Measurements from ENCODE around the gene KRTAP9-3.
"Not testable (repeated sequence)": the region's sequence is repeated elsewhere in the genome, so short reads cannot be mapped to it uniquely, and the experiment has no call there.

KRTAP9-3 gene

DNA sequence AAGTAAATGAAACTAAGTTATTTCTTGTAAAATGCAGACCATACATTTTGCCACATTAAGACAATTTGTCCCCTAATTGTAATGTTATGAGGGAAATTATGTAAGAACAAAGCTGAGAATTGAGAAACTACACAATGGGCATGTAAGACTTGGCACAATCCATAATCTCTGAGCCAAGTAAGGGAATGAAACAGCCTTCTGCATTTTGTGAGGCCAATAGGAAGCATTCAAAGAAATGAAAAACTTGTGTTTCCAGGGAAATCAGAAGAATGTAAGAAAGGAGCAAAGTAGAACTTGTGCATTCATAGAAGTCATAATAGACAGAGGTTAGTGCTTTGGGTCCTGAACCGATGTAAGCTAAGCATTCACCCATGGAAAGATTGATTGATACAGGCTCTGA lies 19.0 kb downstream of the KRTAP9-3 start:
- no peak for DNase-seq (ENCODE audit: low read depth in 2 of 2)

DNA sequence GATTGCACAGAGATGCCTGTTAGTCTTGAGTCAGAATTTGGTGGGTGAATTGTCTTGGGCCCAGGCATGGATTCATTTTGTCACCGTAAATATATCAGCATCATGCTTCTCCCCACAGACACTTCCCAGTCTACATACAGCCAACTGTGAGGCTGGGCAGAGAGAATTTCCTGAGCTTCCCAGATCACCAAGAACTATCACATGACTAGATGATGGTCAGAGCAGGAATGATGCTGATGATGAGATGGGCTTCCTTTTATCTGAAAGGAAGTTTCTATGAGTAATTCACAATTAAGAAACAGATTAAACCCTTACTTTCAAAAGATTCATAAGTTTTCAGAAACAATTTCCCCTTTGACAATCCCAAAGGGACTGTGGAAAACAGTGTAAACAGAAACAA lies 22.6 kb downstream of the KRTAP9-3 start:
- no peak for DNase-seq (ENCODE audit: low read depth in 2 of 2)

DNA sequence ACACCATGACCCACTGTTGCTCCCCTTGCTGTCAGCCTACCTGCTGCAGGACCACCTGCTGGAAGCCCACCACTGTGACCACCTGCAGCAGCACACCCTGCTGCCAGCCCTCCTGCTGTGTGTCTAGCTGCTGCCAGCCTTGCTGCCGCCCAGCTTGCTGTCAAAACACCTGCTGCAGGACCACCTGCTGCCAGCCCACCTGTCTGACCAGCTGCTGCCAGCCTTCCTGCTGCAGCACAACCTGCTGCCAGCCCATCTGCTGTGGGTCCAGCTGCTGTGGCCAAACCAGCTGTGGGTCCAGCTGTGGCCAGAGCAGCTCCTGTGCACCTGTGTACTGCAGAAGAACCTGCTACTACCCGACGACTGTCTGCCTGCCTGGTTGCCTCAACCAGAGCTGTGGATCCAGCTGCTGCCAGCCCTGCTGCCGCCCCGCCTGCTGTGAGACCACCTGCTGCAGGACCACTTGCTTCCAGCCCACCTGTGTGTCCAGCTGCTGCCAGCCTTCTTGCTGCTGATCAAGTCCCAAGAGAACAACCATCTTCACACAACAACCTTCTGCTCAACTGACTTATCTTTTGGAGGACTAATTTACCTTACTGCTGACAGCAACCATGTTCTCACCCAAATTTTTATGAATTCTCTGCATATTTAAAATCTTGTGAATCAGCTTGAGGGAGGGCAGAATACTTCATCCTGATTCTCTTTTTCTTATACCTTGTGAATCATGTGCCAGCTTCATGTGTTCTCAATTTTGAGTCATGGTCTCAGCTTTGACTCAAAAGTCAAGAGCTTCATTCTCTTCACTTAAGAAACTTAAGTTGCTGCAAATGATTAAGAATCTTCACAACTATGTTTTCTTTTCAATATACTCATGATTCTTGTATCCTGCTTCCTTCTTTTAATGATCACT lies 23.4 kb downstream of the KRTAP9-3 start, which contains the start of gene KRTAP9-9:
Gene KRTAP9-9 (plus strand): TSS at position 4 of the 910 bp plus-strand sequence.
- DNase-seq (ENCODE audit: low read depth in 2 of 2), result not testable (repeated sequence)

DNA sequence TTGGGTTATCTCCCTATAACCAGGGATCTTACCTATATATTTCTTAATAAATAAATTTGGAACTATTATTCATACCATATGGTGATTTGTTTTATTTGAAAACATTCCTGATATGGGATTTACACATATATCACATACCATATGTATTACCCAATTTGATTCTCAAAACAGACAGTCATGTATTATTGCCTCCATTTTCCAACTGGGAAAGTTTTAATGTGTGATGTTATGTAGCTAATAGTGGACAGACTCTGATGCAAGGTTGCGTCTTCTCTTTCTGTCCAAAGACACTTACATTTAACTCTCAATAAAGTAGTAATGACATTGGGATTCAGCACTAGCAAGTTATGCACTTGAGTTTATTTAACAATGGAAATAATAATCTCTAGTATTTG lies 24.0 kb downstream of the KRTAP9-3 start:
- DNase-seq (ENCODE audit: low read depth in 2 of 2), result no peak

DNA sequence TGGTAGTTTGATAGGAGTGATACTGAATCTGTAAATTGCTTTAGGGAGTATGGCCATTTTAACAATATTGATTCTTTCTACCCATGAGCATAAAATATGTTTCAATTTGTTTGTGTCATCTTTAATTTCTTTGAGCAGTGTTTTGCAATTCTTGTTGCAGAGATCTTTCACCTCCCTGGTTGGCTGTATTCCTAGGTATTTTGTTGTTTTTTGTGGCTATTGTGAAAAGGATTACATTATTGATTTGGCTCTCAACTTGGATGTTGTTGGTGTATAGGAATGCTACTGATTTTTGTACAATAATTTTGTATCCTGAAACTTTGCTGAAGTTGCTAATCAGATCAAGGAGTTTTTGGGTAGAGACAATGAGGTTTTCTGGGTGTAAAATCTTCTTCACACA lies 26.2 kb downstream of the KRTAP9-3 start:
- no peak for DNase-seq (ENCODE audit: low read depth in 2 of 2)

DNA sequence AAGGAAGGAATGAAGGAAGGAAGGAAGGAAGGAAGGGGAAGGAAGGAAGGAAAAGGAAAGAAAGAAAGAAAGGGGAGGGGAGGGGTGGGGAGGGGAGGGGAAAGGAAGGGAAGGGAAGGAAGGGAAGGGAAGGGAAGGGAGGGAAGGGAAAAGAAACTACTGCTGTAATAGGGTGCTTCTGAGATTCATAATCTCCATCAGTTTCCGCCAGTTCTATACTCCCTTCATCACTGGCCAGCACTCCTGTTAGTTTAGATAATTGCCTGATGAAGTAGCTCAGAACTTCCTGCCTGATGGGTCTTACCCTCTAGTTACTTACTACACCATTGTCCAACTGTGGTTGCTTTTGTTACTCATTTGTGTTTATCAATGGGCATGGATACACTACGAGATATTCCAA lies 31.0 kb downstream of the KRTAP9-3 start:
- DNase-seq (ENCODE audit: low read depth in 2 of 2), result no peak

DNA sequence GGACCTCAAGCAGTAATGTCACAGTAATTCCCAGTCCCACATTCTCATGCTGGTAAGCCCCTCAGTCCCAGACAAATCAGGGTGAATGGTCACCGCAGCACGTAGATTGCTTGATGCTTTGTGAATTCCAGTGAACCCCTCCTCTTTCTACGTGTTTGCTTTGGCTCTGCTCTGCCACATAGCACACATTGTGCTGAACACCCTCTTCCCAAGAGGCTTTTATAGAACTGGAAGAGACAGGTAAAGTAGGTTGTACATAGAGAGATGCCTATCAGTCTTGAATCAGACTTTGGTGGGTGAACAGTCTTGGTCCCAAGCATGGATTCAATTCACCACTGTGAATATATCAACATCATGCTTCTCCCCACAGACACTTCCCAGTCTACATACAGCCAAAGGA lies 32.4 kb downstream of the KRTAP9-3 start:
- DNase-seq (ENCODE audit: low read depth in 2 of 2), result no peak

DNA sequence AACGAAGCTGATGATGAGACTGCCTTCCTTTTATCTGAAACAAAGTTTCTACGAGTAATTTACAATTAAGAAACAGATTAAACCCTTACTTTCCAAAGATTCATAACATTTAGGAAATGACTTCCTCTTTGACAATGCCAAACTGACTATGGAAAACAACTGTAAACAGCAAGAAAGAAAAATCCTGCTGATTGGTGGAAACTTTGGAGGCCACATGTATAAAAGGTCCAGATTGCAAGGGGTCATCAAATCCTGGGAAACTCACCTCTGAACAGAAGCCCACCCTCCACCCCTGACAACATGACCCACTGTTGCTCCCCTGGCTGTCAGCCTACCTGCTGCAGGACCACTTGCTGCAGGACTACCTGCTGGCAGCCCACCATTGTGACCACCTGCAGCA lies 32.8 kb downstream of the KRTAP9-3 start, which contains the start of gene KRTAP9-6:
Gene KRTAP9-6 (plus strand): TSS at position 301 of the 400 bp plus-strand sequence. CDS start 0 bp downstream, at position 301.
- DNase-seq (ENCODE audit: low read depth in 2 of 2), result no peak

DNA sequence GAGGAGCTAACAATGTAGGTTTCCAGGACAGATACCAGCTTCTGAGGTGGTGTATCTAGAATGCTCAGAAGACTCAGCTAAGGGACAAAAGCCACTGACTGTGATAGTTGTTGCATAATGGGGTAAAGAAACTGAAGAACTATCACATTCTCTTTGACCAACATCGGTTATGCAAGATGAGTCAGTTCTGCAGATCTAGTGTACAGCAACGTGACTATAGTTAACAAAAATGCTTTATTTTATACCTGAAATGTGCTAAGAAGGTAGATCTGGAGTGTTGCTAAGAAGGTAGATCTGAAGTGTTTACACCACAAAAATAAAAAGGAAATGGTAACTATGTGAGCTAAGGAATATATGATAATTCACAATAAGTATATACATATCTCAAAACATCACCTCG lies 35.5 kb downstream of the KRTAP9-3 start:
- no peak for DNase-seq (ENCODE audit: low read depth in 2 of 2)

DNA sequence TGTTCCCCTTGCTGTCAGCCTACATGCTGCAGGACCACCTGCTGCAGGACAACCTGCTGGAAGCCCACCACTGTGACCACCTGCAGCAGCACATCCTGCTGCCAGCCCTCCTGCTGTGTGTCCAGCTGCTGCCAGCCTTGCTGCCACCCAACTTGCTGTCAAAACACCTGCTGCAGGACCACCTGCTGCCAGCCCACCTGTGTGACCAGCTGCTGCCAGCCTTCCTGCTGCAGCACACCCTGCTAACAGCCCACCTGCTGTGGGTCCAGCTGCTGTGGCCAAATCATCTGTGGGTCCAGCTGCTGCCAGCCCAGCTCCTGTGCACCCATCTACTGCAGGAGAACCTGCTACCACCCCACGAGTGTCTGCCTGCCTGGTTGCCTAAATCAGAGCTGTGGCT lies 39.1 kb downstream of the KRTAP9-3 start:
- DNase-seq (ENCODE audit: low read depth in 2 of 2), result not testable (repeated sequence)

DNA sequence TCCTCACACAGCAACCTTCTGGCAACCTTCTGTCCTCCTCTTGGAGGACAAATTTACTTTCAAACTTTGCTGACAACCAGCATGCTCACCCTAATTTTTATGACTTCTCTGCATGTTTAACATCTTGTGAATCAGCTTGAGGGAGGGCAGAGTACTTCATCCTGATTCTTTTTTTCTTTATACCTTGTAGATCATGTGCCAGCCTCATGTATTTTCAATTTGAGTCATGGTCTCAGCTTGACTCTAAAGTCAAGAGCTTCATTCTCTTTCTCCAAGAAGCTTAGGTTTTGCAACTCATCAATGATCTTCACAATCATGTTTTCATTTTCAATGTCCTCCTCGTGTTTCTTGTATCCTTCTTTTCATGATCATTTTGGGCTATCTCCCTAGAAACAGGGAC lies 39.6 kb downstream of the KRTAP9-3 start:
- DNase-seq (ENCODE audit: low read depth in 2 of 2), result no peak

DNA sequence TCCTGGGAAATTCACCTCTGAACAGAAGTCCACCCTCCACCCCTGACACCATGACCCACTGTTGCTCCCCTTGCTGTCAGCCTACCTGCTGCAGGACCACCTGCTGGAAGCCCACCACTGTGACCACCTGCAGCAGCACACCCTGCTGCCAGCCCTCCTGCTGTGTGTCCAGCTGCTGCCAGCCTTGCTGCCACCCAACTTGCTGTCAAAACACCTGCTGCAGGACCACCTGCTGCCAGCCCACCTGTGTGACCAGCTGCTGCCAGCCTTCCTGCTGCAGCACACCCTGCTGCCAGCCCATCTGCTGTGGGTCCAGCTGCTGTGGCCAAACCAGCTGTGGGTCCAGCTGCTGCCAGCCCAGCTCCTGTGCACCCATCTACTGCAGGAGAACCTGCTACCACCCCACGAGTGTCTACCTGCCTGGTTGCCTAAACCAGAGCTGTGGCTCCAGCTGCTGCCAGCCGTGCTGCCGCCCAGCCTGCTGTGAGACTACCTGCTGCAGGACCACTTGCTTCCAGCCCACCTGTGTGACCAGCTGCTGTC lies 43.5 kb downstream of the KRTAP9-3 start, which contains the start of gene KRTAP9-7:
Gene KRTAP9-7 (plus strand): TSS at position 51 of the 543 bp plus-strand sequence. CDS start 0 bp downstream, at position 51.
- DNase-seq (ENCODE audit: low read depth in 2 of 2), result not testable (repeated sequence)

DNA sequence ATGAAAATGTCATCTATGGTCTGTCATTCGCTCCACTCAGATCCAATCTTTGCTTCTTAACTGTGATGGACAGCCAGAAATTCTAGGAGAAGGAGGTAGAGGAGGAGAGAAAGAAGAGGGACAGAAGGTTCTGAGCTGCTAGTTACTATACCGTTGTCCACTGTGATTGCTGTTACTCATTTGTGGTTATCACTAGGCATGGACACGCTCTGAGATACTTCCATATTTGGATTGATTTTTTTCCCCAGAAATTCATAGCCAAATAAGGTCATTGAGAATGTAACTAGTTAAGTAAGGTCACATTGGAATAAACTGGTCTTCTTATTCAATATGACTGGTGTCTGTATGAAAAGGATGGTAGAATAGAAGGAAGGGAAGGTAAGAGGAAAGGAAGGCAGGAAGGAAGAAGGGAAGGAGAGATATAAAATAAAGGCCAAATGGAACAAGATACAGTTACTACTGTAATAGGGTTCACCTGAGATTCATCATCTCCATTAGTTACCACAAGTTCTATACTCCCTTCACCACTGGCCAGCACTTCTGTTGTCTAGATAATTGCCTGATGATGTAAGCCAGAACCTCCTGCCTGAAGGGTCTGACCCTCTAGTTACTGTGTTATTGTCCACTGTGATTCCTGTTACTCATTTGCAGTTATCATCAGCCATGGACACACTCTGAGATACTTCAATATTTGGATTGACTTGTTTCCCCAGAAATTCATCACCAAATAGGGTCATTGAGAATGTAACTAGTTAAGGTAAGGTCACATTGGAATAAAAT lies 46.1 kb downstream of the KRTAP9-3 start:
- DNase-seq (ENCODE audit: low read depth in 2 of 2), result no peak
